Measurements from ENCODE around the gene CTSE. TPM values are rescaled to one million over a fixed set of nuclear protein-coding genes. Genes with fewer than 3 reads are reported as not detected.
"Not testable (repeated sequence)": the region's sequence is repeated elsewhere in the genome, so short reads cannot be mapped to it uniquely, and the experiment has no call there.

CTSE gene
- total RNA-seq, 8 experiments from 2014 or later: 0.76 TPM; not detected in 7

- H3K4me1 ChIP-seq (replicated peaks in 1 of 2); ATAC-seq (replicated peaks in 6 of 8); H3K27ac ChIP-seq; H3K4me3 ChIP-seq; in situ Hi-C loops (cut with MboI; ENCODE audit: low pct_unique_long_range_greater_than_20kb in 2 of 9, low sequenced_read_pairs in 9 of 9, unreplicated experiment in 9 of 9): not testable (repeated sequence)
- 57 to 100% (median 86%) methylated on average over 1 to 4 of the region's 9 CpGs; no CpG with 5 or more reads in 1 of the 10 experiments for WGBS, 10 experiments
Measured at GRCh38 chr1:206058289-206058926, 34.7 kb upstream of the CTSE start.

- ATAC-seq (replicated peaks in 6 of 8); H3K4me3 ChIP-seq; H3K4me1 ChIP-seq (replicated peaks in 1 of 2); in situ Hi-C loops (cut with MboI; ENCODE audit: low pct_unique_long_range_greater_than_20kb in 2 of 9, low sequenced_read_pairs in 9 of 9, unreplicated experiment in 9 of 9): not testable (repeated sequence)
- WGBS, 10 experiments: 43 to 97% (median 88%) methylated on average over 3 to 8 of the region's 8 CpGs; no CpG with 5 or more reads in 1 of the 10 experiments
- H3K27ac ChIP-seq: peak overlapping the region in 1 of 2 donors; percentile 8
Measured at GRCh38 chr1:206055639-206056323, 32.1 kb upstream of the CTSE start.

GRCh38 chr1:206055069-206055625 lies 31.5 kb upstream of the CTSE start:
- H3K4me3 ChIP-seq; H3K27ac ChIP-seq; in situ Hi-C loops (cut with MboI; ENCODE audit: low pct_unique_long_range_greater_than_20kb in 2 of 9, low sequenced_read_pairs in 9 of 9, unreplicated experiment in 9 of 9); H3K4me1 ChIP-seq (replicated peaks in 1 of 2); ATAC-seq (replicated peaks in 6 of 8): not testable (repeated sequence)
- WGBS, 10 experiments: 85 to 97% (median 90%) methylated on average over 5 to 12 of the region's 12 CpGs; no CpG with 5 or more reads in 2 of the 10 experiments

GRCh38 chr1:206053616-206054015 lies 29.9 kb upstream of the CTSE start:
- WGBS, 10 experiments: 80 to 100% (median 90%) methylated on average over 1 to 4 of the region's 4 CpGs; no CpG with 5 or more reads in 2 of the 10 experiments
- H3K27ac ChIP-seq; ATAC-seq (replicated peaks in 6 of 8); H3K4me1 ChIP-seq (replicated peaks in 1 of 2); H3K4me3 ChIP-seq; in situ Hi-C loops (cut with MboI; ENCODE audit: low pct_unique_long_range_greater_than_20kb in 2 of 9, low sequenced_read_pairs in 9 of 9, unreplicated experiment in 9 of 9): not testable (repeated sequence)

DNA sequence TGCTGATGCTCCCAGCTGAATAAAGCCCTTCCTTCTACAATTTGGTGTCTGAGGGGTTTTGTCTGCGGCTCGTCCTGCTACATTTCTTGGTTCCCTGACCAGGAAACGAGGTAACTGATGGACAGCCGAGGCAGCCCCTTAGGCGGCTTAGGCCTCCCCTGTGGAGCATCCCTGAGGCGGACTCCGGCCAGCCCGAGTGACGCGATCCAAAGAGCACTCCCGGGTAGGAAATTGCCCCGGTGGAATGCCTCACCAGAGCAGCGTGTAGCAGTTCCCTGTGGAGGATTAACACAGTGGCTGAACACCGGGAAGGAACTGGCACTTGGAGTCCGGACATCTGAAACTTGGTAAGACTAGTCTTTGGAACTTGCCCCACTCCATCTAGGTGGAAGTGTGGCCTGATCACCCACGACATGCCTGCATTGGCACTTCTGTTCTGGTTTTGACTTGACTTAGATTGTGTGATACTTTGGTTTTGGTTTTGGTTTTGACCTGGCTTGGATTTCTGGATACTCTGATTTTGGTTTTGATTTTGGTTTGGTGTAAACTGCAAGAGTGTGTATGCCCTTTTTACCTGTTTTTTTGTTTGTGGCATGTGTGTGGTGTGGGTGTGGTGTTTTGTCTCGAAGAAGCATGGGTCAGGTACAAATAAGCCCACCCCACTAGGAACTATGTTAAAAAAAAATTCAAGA lies 29.4 kb upstream of the CTSE start, which contains the start of gene RHEX:
TSS of gene RHEX (plus strand) at position 255 of the 692 bp plus-strand sequence. CDS start 44,656 bp downstream, outside the sequence.
- H3K4me1 ChIP-seq (replicated peaks in 1 of 2); H3K4me3 ChIP-seq; in situ Hi-C loops (cut with MboI; ENCODE audit: low pct_unique_long_range_greater_than_20kb in 2 of 9, low sequenced_read_pairs in 9 of 9, unreplicated experiment in 9 of 9); ATAC-seq (replicated peaks in 6 of 8); H3K27ac ChIP-seq: not testable (repeated sequence)
- 20 to 100% (median 83%) methylated on average over 1 to 17 of the region's 17 CpGs; no CpG with 5 or more reads in 1 of the 10 experiments for WGBS, 10 experiments

GRCh38 chr1:206052231-206052865 lies 28.7 kb upstream of the CTSE start:
- in situ Hi-C loops (cut with MboI; ENCODE audit: low pct_unique_long_range_greater_than_20kb in 2 of 9, low sequenced_read_pairs in 9 of 9, unreplicated experiment in 9 of 9); ATAC-seq (replicated peaks in 6 of 8); H3K27ac ChIP-seq; H3K4me1 ChIP-seq (replicated peaks in 1 of 2); H3K4me3 ChIP-seq: not testable (repeated sequence)
- WGBS, 10 experiments: 65 to 100% (median 84%) methylated on average over 1 to 3 of the region's 8 CpGs; no CpG with 5 or more reads in 3 of the 10 experiments

- WGBS, 10 experiments: 60 to 92% (median 79%) methylated on average over 1 to 6 of the region's 6 CpGs; no CpG with 5 or more reads in 1 of the 10 experiments
- Histone ChIP-seq H3K4me1 (replicated peaks in 1 of 2) (no peaks in the 10 kb centered on the region), H3K27ac (no peak overlapping the region), H3K4me3 (no peak overlapping the region)
- ATAC-seq (replicated peaks in 6 of 8): no peak
- in situ Hi-C loops (cut with MboI; ENCODE audit: low pct_unique_long_range_greater_than_20kb in 2 of 9, low sequenced_read_pairs in 9 of 9, unreplicated experiment in 9 of 9): no loop called here
Measured at GRCh38 chr1:206050655-206051235, 27.1 kb upstream of the CTSE start.

GRCh38 chr1:206049919-206050600 lies 26.4 kb upstream of the CTSE start:
- Histone ChIP-seq H3K4me1 (replicated peaks in 1 of 2) (no peaks in the 10 kb centered on the region), H3K27ac (no peak overlapping the region), H3K4me3 (no peak overlapping the region)
- 6 to 92% (median 81%) methylated on average over 2 to 3 of the region's 3 CpGs; no CpG with 5 or more reads in 1 of the 10 experiments for WGBS, 10 experiments
- in situ Hi-C loops (cut with MboI; ENCODE audit: low pct_unique_long_range_greater_than_20kb in 2 of 9, low sequenced_read_pairs in 9 of 9, unreplicated experiment in 9 of 9): no loop called here
- ATAC-seq (replicated peaks in 6 of 8): no peak

GRCh38 chr1:206049293-206049692 lies 25.6 kb upstream of the CTSE start:
- Histone ChIP-seq H3K4me1 (replicated peaks in 1 of 2) (no peaks in the 10 kb centered on the region), H3K4me3 (no peak overlapping the region), H3K27ac (no peak overlapping the region)
- ATAC-seq (replicated peaks in 6 of 8): no peak
- in situ Hi-C loops (cut with MboI; ENCODE audit: low pct_unique_long_range_greater_than_20kb in 2 of 9, low sequenced_read_pairs in 9 of 9, unreplicated experiment in 9 of 9): no loop called here

DNA sequence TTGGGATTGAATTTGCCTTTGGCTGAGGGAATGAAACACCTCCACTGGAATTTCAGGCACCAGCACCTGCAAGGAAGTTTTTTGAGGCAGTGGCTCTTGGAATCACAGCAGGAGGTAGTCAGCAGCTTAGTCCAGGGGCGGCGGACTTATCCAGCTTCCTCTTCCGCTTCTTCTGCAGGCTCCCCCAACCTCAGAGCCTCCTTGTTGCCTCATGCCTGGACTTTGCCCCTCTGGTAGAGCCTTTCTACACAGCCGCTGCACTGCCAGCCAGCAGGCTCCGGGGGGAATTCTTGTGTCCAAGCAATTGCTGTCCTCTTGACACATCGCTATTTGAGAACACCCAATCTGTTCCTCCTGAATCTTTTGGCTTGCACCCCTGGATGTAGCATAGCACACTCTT lies 24.9 kb upstream of the CTSE start:
- 20 to 95% (median 85%) methylated on average over 1 to 6 of the region's 6 CpGs; no CpG with 5 or more reads in 2 of the 10 experiments for WGBS, 10 experiments
- H3K4me1 ChIP-seq (replicated peaks in 1 of 2): no peaks in the 10 kb centered on the region
- no peak overlapping the region for H3K27ac ChIP-seq
- no peak for ATAC-seq (replicated peaks in 6 of 8)
- H3K4me3 ChIP-seq: no peak overlapping the region
- in situ Hi-C loops (cut with MboI; ENCODE audit: low pct_unique_long_range_greater_than_20kb in 2 of 9, low sequenced_read_pairs in 9 of 9, unreplicated experiment in 9 of 9): no loop called here

- H3K4me1 ChIP-seq (replicated peaks in 1 of 2): no peaks in the 10 kb centered on the region
- in situ Hi-C loops (cut with MboI; ENCODE audit: low pct_unique_long_range_greater_than_20kb in 2 of 9, low sequenced_read_pairs in 9 of 9, unreplicated experiment in 9 of 9): no loop called here
- H3K27ac ChIP-seq: no peak overlapping the region
- ATAC-seq (replicated peaks in 6 of 8): no peak
- H3K4me3 ChIP-seq: no peak overlapping the region
- 0 to 85% (median 57%) methylated on average over 1 to 4 of the region's 4 CpGs; no CpG with 5 or more reads in 2 of the 10 experiments for WGBS, 10 experiments
Measured at GRCh38 chr1:206047271-206047670, 23.6 kb upstream of the CTSE start.

DNA sequence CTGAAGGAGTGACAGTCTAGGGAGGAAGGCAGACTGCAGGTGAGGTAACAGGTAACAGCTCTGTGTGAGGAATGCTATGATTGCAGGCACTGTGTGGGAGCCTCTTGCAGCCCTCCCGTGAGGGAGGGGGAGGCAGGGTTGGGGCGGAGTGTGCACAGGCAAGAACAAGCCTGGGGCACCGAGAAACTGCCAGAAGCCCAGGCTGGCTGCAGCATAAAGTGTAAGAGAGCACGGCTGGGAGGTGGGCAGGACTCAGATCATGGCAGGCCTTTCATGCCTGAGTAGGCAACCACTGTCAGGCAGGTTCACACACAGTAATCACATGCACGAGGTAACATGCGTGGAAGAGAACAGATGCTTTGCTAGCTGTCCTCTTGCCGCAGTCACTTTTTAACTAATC lies 17.9 kb upstream of the CTSE start:
- WGBS, 10 experiments: 8 to 53% (median 28%) methylated on average over 2 to 7 of the region's 7 CpGs; no CpG with 5 or more reads in 3 of the 10 experiments
- in situ Hi-C loops (cut with MboI; ENCODE audit: low pct_unique_long_range_greater_than_20kb in 2 of 9, low sequenced_read_pairs in 9 of 9, unreplicated experiment in 9 of 9): no loop called here
- ATAC-seq (replicated peaks in 6 of 8): peak; percentile 40 to 100 (median 98)

More for the DNA sequence above, 17.9 kb upstream of the CTSE start:
- no peak overlapping the region for H3K4me3 ChIP-seq
- H3K4me1 ChIP-seq (replicated peaks in 1 of 2): no peaks in the 10 kb centered on the region
- H3K27ac ChIP-seq: no peak overlapping the region

Data from motor neuron (in vitro differentiated cells).